ENCODE data around the gene BRD4. TPM values are rescaled to one million over a fixed set of nuclear protein-coding genes. Genes with fewer than 3 reads are reported as not detected.

The BRD4 gene
- total RNA-seq, 2 experiments from 2014 or later, result 94.3 to 99.6 TPM

- intact Hi-C loops (cut with micrococcal nuclease), result no loop called here
Observed at GRCh38 chr19:15328312-15328711, 4.0 kb downstream of the BRD4 start.

DNA sequence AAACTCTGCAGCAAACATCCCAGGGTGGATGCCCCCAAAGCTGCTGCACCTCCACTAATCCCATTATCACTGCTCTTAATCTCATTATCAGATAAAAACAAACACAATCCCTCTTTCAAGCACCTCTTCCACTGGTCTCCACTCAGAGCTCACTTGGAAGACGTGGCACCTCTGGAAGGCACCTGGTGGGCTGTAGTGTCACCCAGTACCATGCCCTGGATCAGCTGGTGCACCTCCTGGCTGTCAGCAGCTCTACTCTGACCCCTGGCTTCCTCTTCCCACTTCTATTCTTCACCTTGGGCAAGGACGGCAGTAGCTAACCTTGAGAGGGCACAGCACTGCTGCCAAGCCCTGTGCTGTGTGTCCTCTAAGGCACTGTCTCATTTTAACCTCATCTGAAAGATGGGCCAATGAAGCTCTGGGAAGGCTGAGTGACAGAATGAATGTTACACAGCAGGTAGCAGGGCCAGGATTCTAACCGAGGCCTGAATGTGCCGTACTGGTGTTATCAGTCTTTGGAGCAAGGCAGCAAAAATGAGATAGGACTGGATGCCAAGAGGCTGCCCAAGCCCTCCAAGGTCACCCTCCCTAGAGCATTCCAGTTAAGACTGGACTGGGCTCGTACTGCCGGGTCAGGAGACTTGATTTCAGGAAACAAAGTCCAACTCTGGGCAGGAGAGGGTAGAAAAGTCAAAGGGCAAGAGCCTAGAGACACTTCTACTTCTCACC lies 7.4 kb downstream of the BRD4 start:
- Mint-ChIP-seq H3K9me3 (peaks cover 2% of the 10 kb centered on the region), H3K36me3 (ENCODE audit: low read depth) (peaks cover 29% of the 10 kb centered on the region), H3K27me3 (no peaks in the 10 kb centered on the region), H3K27ac (peak overlapping the region; percentile 76), H3K4me3 (no peak overlapping the region), H3K4me1 (ENCODE audit: low read depth) (peaks cover 85% of the 10 kb centered on the region)
- TF ChIP-seq, protein P1, sequence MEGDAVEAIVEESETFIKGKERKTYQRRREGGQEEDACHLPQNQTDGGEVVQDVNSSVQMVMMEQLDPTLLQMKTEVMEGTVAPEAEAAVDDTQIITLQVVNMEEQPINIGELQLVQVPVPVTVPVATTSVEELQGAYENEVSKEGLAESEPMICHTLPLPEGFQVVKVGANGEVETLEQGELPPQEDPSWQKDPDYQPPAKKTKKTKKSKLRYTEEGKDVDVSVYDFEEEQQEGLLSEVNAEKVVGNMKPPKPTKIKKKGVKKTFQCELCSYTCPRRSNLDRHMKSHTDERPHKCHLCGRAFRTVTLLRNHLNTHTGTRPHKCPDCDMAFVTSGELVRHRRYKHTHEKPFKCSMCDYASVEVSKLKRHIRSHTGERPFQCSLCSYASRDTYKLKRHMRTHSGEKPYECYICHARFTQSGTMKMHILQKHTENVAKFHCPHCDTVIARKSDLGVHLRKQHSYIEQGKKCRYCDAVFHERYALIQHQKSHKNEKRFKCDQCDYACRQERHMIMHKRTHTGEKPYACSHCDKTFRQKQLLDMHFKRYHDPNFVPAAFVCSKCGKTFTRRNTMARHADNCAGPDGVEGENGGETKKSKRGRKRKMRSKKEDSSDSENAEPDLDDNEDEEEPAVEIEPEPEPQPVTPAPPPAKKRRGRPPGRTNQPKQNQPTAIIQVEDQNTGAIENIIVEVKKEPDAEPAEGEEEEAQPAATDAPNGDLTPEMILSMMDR (IDR thresholded peaks at IDR 0.05), result no peak
- ATAC-seq (peak; percentile 57), DNase-seq (no peak)
- intact Hi-C loops (cut with micrococcal nuclease), result no loop called here
- ChIA-PET POLR2A (interaction anchor here (0.6 to 2.3 kb wide), 5 partner anchors 8 to 49 kb away, joined by 3 to 6 read pairs (median 3); partner anchors contain the start of gene BRD4), CTCF (interaction anchor here (1.0 to 1.9 kb wide), 7 partner anchors 8 to 71 kb away, joined by 3 to 6 read pairs (median 3); no protein-coding TSS in a partner anchor)

More at GRCh38 chr19:15328312-15328711, 4.0 kb downstream of the BRD4 start:
- Mint-ChIP-seq H3K9me3 (peaks cover 1% of the 10 kb centered on the region), H3K4me1 (ENCODE audit: low read depth) (peaks cover 68% of the 10 kb centered on the region), H3K36me3 (ENCODE audit: low read depth) (peaks cover 35% of the 10 kb centered on the region), H3K4me3 (no peak overlapping the region), H3K27ac (no peak overlapping the region), H3K27me3 (no peaks in the 10 kb centered on the region)
- CTCF ChIA-PET, result no interaction called here
- ATAC-seq, result no peak
- POLR2A ChIA-PET, result interaction anchor here (1.6 kb wide), 1 partner anchor 91 kb away, joined by 3 read pairs; the partner anchor contains the start of gene AKAP8L
- no peak for DNase-seq
- TF ChIP-seq, protein P1 (IDR thresholded peaks at IDR 0.05), result no peak

- Mint-ChIP-seq H3K27ac (peak overlapping the region; percentile 88), H3K4me3 (no peak overlapping the region), H3K9me3 (peaks cover 2% of the 10 kb centered on the region), H3K27me3 (no peaks in the 10 kb centered on the region), H3K4me1 (ENCODE audit: low read depth) (peaks cover 86% of the 10 kb centered on the region), H3K36me3 (ENCODE audit: low read depth) (peaks cover 25% of the 10 kb centered on the region)
- ATAC-seq (peak; percentile 55), DNase-seq (no peak)
- TF ChIP-seq, protein P1 (IDR thresholded peaks at IDR 0.05), result no peak
- intact Hi-C loops (cut with micrococcal nuclease), result no loop called here
- POLR2A ChIA-PET, result interaction anchor here (1.0 to 2.3 kb wide), 2 partner anchors 9 to 35 kb away, joined by 5 to 6 read pairs; partner anchors contain the start of gene BRD4
- CTCF ChIA-PET, result interaction anchor here (1.2 to 1.9 kb wide), 2 partner anchors 18 to 41 kb away, joined by 6 read pairs; no protein-coding TSS in a partner anchor
Observed at GRCh38 chr19:15323496-15324235, 8.7 kb downstream of the BRD4 start.

DNA sequence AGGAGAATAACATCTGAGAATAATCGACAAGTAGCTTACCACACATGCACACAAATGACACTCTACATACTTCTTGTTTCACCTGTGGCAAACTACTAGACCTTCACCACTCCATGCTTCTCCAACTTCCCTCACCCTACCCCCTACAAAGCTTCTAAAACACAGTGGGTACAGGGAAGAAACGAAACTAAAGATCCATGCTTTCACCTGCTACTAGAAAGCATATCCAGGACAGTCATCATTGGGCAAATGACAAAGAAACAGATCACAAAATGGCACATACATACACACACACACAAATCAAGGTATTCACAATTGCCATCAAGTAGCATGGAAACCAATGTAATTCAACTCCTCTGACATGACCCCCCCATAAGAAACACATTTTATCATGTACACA lies 10.6 kb downstream of the BRD4 start:
- Mint-ChIP-seq H3K27ac (peak overlapping the region; percentile 52), H3K9me3 (peaks cover 2% of the 10 kb centered on the region), H3K4me1 (ENCODE audit: low read depth) (peaks cover 88% of the 10 kb centered on the region), H3K36me3 (ENCODE audit: low read depth) (peaks cover 18% of the 10 kb centered on the region), H3K4me3 (no peak overlapping the region), H3K27me3 (no peaks in the 10 kb centered on the region)
- ChIA-PET CTCF (interaction anchor here (1.1 kb wide), 1 partner anchor 13 kb away, joined by 3 read pairs; no protein-coding TSS in a partner anchor), POLR2A (interaction anchor here (2.5 kb wide), 1 partner anchor 9 kb away, joined by 9 read pairs; no protein-coding TSS in a partner anchor)
- ATAC-seq (no peak), DNase-seq (no peak)
- intact Hi-C loops (cut with micrococcal nuclease), result no loop called here
- TF ChIP-seq, protein P1 (IDR thresholded peaks at IDR 0.05), result no peak
